HEK293 (cell line): ENCODE data around the gene A2ML1.

Source experiments
- GFI1B ChIP-seq: fragments of 450-650 bp; formaldehyde crosslinking; IDR thresholded peaks from 2 replicates; pipeline ENCODE4 v1.5.1; 2016; ENCODE audit warnings: missing biosample characterization, missing genetic modification characterization
- GLIS1 ChIP-seq: fragments of 450-650 bp; formaldehyde crosslinking; IDR thresholded peaks from 2 replicates; pipeline ENCODE4 v1.5.1; 2016; ENCODE audit warnings: missing biosample characterization, missing genetic modification characterization
- GLIS2 ChIP-seq: fragments of 450-650 bp; formaldehyde crosslinking; IDR thresholded peaks from 2 replicates; pipeline ENCODE4 v1.5.1; 2016; ENCODE audit warnings: missing biosample characterization, missing genetic modification characterization
- HOXC10 ChIP-seq: sonication (generic); formaldehyde crosslinking; IDR thresholded peaks from 2 replicates; pipeline ENCODE4 v1.8.1; 2023; ENCODE audit warnings: mild to moderate bottlenecking, missing genetic modification reagents
- IKZF3 ChIP-seq: fragments of 450-650 bp; IDR thresholded peaks from 2 replicates; pipeline ENCODE4 v1.5.0; 2018; ENCODE audit warnings: missing biosample characterization, mild to moderate bottlenecking, missing genetic modification characterization, moderate library complexity
- MEIS1 ChIP-seq: sonication (generic); formaldehyde crosslinking; IDR thresholded peaks from 2 replicates; pipeline ENCODE4 v1.8.1; 2022; ENCODE audit warnings: missing genetic modification reagents, mild to moderate bottlenecking, borderline replicate concordance
- SP7 ChIP-seq: fragments of 450-650 bp; formaldehyde crosslinking; IDR thresholded peaks from 2 replicates; pipeline ENCODE4 v1.5.1; 2016; ENCODE audit warnings: missing biosample characterization, missing genetic modification characterization
- ZBTB48 ChIP-seq: fragments of 450-650 bp; formaldehyde crosslinking; IDR thresholded peaks from 2 replicates; pipeline ENCODE4 v1.5.1; 2016; ENCODE audit warnings: missing biosample characterization, missing genetic modification characterization
- ZBTB8A ChIP-seq: fragments of 450-650 bp; formaldehyde crosslinking; IDR thresholded peaks from 2 replicates; pipeline ENCODE4 v1.5.1; 2016; ENCODE audit warnings: missing biosample characterization, missing genetic modification characterization
- ZFHX2 ChIP-seq: fragments of 450-650 bp; formaldehyde crosslinking; conservative IDR thresholded peaks from 2 replicates; pipeline ENCODE4 v1.5.1; 2016; ENCODE audit warnings: missing biosample characterization, missing genetic modification characterization
- ZNF133 ChIP-seq: fragments of 450-650 bp; formaldehyde crosslinking; IDR thresholded peaks from 2 replicates; pipeline ENCODE4 v1.5.1; 2016; ENCODE audit warnings: missing biosample characterization, missing genetic modification characterization
- ZNF138 ChIP-seq: fragments of 450-650 bp; formaldehyde crosslinking; IDR thresholded peaks from 2 replicates; pipeline ENCODE4 v1.5.1; 2016; ENCODE audit warnings: missing biosample characterization, missing genetic modification characterization, borderline replicate concordance
- ZNF146 ChIP-seq: fragments of 450-650 bp; formaldehyde crosslinking; IDR thresholded peaks from 2 replicates; pipeline ENCODE4 v1.5.1; 2016; ENCODE audit warnings: missing biosample characterization, missing genetic modification characterization
- ZNF175 ChIP-seq: fragments of 450-650 bp; formaldehyde crosslinking; IDR thresholded peaks from 2 replicates; pipeline ENCODE4 v1.5.1; 2016; ENCODE audit warnings: missing biosample characterization, missing genetic modification characterization
- ZNF214 ChIP-seq: fragments of 450-650 bp; formaldehyde crosslinking; IDR thresholded peaks from 2 replicates; pipeline ENCODE4 v1.5.1; 2017; ENCODE audit warnings: missing biosample characterization, mild to moderate bottlenecking, missing genetic modification characterization, borderline replicate concordance
- ZNF341 ChIP-seq: fragments of 450-650 bp; formaldehyde crosslinking; IDR thresholded peaks from 2 replicates; pipeline ENCODE4; 2016; ENCODE audit warnings: low read depth, missing biosample characterization, missing genetic modification characterization
- ZNF423 ChIP-seq: fragments of 450-650 bp; formaldehyde crosslinking; IDR thresholded peaks from 2 replicates; pipeline ENCODE4 v1.5.1; 2016; ENCODE audit warnings: missing biosample characterization, missing genetic modification characterization
- ZNF426 ChIP-seq: fragments of 450-650 bp; formaldehyde crosslinking; IDR thresholded peaks from 2 replicates; pipeline ENCODE4 v1.5.1; 2017; ENCODE audit warnings: missing biosample characterization, missing genetic modification characterization, mild to moderate bottlenecking, inconsistent platforms, moderate library complexity
- ZNF513 ChIP-seq: fragments of 450-650 bp; IDR thresholded peaks from 2 replicates; pipeline ENCODE4 v1.5.1; 2018; ENCODE audit warnings: missing biosample characterization, missing genetic modification characterization
- ZNF544 ChIP-seq: fragments of 450-650 bp; formaldehyde crosslinking; IDR thresholded peaks from 2 replicates; pipeline ENCODE4 v1.5.0; 2017; ENCODE audit warnings: missing biosample characterization, missing genetic modification characterization
- ZNF596 ChIP-seq: fragments of 450-650 bp; IDR thresholded peaks from 2 replicates; pipeline ENCODE4 v1.5.0; 2018; ENCODE audit warnings: missing biosample characterization, mild to moderate bottlenecking, missing genetic modification characterization, moderate library complexity
- ZNF610 ChIP-seq: fragments of 450-650 bp; formaldehyde crosslinking; IDR thresholded peaks from 2 replicates; pipeline ENCODE4 v1.5.1; 2016; ENCODE audit warnings: missing biosample characterization, missing genetic modification characterization, borderline replicate concordance
- ZNF629 ChIP-seq: fragments of 450-650 bp; formaldehyde crosslinking; IDR thresholded peaks from 2 replicates; pipeline ENCODE4 v1.5.1; 2017; ENCODE audit warnings: missing biosample characterization, missing genetic modification characterization
- ZNF785 ChIP-seq: fragments of 450-650 bp; formaldehyde crosslinking; IDR thresholded peaks from 2 replicates; pipeline ENCODE4 v1.5.1; 2016; ENCODE audit warnings: missing biosample characterization, missing genetic modification characterization
- TF ChIP-seq, protein P1 (sequence below): fragments of 450-650 bp; formaldehyde crosslinking; IDR thresholded peaks from 2 replicates; pipeline ENCODE4 v1.5.1; 2016; ENCODE audit warnings: missing biosample characterization, missing genetic modification characterization
- TF ChIP-seq, protein P2 (sequence below): fragments of 450-650 bp; formaldehyde crosslinking; IDR thresholded peaks from 2 replicates; pipeline ENCODE4 v1.5.1; 2016; ENCODE audit warnings: missing biosample characterization, missing genetic modification characterization
- TF ChIP-seq, protein P3 (sequence below): fragments of 450-650 bp; formaldehyde crosslinking; IDR thresholded peaks from 2 replicates; pipeline ENCODE4 v1.5.1; 2016; ENCODE audit warnings: missing biosample characterization, missing genetic modification characterization
- TF ChIP-seq, protein P4 (sequence below): fragments of 450-650 bp; formaldehyde crosslinking; IDR thresholded peaks from 2 replicates; pipeline ENCODE4 v1.5.1; 2016; ENCODE audit warnings: missing biosample characterization, missing genetic modification characterization
- TF ChIP-seq, protein P5 (sequence below): fragments of 450-650 bp; formaldehyde crosslinking; IDR thresholded peaks from 2 replicates; pipeline ENCODE4 v1.5.1; 2016; ENCODE audit warnings: missing biosample characterization, missing genetic modification characterization

The A2ML1 gene

GRCh38 chr12:8860165-8860961, 37.9 kb downstream of the A2ML1 start (continued):
- TF ChIP-seq, protein P1, sequence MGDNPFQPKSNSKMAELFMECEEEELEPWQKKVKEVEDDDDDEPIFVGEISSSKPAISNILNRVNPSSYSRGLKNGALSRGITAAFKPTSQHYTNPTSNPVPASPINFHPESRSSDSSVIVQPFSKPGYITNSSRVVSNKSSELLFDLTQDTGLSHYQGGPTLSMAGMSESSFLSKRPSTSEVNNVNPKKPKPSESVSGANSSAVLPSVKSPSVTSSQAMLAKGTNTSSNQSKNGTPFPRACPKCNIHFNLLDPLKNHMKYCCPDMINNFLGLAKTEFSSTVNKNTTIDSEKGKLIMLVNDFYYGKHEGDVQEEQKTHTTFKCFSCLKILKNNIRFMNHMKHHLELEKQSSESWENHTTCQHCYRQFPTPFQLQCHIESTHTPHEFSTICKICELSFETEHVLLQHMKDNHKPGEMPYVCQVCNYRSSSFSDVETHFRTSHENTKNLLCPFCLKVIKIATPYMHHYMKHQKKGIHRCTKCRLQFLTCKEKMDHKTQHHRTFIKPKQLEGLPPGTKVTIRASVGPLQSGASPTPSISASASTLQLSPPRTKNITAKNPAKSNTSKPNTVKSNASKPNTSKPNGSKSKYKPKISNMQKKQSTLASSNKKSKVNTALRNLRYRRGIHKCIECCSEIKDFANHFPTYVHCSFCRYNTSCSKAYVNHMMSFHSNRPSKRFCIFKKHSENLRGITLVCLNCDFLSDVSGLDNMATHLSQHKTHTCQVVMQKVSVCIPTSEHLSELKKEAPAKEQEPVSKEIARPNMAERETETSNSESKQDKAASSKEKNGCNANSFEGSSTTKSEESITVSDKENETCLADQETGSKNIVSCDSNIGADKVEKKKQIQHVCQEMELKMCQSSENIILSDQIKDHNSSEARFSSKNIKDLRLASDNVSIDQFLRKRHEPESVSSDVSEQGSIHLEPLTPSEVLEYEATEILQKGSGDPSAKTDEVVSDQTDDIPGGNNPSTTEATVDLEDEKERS: no peak
- TF ChIP-seq ZNF426 (tag by site-specific recombination) (no peak), ZNF544 (tag by site-specific recombination) (no peak), ZBTB8A (tag by site-specific recombination) (no peak), GLIS2 (tag by site-specific recombination) (no peak), ZNF175 (tag by site-specific recombination) (no peak), SP7 (tag by site-specific recombination) (peak; percentile 59), ZFHX2 (no peak), ZNF785 (tag by site-specific recombination) (no peak), MEIS1 (no peak), ZNF133 (tag by site-specific recombination) (no peak), ZNF214 (no peak), ZBTB48 (no peak), ZNF629 (tag by site-specific recombination) (no peak; the same call in 1 of the 2 replicates), GLIS1 (tag by site-specific recombination) (peak; percentile 54), IKZF3 (peak; percentile 83), HOXC10 (no peak), ZNF610 (tag by site-specific recombination) (no peak), ZNF423 (no peak), ZNF513 (tag by site-specific recombination) (no peak), GFI1B (tag by site-specific recombination) (peak; percentile 41; the same call in 1 of the 2 replicates), ZNF341 (tag by site-specific recombination) (no peak), ZNF596 (tag by site-specific recombination) (no peak), ZNF146 (tag by site-specific recombination) (no peak), ZNF138 (no peak)
- TF ChIP-seq, protein P2, sequence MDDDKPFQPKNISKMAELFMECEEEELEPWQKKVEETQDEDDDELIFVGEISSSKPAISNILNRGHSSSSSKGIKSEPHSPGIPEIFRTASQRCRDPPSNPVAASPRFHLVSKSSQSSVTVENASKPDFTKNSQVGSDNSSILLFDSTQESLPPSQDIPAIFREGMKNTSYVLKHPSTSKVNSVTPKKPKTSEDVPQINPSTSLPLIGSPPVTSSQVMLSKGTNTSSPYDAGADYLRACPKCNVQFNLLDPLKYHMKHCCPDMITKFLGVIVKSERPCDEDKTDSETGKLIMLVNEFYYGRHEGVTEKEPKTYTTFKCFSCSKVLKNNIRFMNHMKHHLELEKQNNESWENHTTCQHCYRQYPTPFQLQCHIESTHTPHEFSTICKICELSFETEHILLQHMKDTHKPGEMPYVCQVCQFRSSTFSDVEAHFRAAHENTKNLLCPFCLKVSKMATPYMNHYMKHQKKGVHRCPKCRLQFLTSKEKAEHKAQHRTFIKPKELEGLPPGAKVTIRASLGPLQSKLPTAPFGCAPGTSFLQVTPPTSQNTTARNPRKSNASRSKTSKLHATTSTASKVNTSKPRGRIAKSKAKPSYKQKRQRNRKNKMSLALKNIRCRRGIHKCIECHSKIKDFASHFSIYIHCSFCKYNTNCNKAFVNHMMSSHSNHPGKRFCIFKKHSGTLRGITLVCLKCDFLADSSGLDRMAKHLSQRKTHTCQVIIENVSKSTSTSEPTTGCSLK (tag by site-specific recombination): no peak
- TF ChIP-seq, protein P3, sequence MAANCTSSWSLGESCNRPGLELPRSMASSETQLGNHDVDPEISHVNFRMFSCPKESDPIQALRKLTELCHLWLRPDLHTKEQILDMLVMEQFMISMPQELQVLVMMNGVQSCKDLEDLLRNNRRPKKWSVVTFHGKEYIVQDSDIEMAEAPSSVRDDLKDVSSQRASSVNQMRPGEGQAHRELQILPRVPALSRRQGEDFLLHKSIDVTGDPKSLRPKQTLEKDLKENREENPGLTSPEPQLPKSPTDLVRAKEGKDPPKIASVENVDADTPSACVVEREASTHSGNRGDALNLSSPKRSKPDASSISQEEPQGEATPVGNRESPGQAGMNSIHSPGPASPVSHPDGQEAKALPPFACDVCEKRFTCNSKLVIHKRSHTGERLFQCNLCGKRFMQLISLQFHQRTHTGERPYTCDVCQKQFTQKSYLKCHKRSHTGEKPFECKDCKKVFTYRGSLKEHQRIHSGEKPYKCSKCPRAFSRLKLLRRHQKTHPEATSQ: no peak
- TF ChIP-seq, protein P4, sequence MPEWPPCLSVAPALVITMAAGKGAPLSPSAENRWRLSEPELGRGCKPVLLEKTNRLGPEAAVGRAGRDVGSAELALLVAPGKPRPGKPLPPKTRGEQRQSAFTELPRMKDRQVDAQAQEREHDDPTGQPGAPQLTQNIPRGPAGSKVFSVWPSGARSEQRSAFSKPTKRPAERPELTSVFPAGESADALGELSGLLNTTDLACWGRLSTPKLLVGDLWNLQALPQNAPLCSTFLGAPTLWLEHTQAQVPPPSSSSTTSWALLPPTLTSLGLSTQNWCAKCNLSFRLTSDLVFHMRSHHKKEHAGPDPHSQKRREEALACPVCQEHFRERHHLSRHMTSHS (tag by site-specific recombination): no peak
- TF ChIP-seq, protein P5, sequence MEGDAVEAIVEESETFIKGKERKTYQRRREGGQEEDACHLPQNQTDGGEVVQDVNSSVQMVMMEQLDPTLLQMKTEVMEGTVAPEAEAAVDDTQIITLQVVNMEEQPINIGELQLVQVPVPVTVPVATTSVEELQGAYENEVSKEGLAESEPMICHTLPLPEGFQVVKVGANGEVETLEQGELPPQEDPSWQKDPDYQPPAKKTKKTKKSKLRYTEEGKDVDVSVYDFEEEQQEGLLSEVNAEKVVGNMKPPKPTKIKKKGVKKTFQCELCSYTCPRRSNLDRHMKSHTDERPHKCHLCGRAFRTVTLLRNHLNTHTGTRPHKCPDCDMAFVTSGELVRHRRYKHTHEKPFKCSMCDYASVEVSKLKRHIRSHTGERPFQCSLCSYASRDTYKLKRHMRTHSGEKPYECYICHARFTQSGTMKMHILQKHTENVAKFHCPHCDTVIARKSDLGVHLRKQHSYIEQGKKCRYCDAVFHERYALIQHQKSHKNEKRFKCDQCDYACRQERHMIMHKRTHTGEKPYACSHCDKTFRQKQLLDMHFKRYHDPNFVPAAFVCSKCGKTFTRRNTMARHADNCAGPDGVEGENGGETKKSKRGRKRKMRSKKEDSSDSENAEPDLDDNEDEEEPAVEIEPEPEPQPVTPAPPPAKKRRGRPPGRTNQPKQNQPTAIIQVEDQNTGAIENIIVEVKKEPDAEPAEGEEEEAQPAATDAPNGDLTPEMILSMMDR (tag by site-specific recombination): peak; percentile 51; the same call in 1 of the 2 replicates
